Measurements from ENCODE around the gene PDE6H.

Gene PDE6H

DNA sequence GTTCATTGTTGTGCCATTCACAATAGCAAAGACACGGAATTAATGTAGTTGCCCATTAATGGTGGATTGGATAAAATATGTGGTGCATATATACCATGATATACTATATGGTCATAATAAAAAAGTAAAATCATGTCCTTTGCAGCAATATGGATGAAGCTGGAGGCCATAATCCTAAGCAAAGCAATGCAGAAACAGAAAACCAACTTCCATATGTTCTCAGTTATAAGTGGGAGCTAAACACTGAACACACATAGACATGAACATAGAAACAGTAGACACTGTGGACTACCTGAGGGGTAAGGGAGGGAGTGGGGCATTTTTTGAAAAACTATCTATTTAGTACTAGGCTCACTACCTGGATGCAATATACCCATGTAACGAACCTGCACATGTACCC is 31.5 kb upstream of the PDE6H start:
- TF ChIP-seq, protein P1, sequence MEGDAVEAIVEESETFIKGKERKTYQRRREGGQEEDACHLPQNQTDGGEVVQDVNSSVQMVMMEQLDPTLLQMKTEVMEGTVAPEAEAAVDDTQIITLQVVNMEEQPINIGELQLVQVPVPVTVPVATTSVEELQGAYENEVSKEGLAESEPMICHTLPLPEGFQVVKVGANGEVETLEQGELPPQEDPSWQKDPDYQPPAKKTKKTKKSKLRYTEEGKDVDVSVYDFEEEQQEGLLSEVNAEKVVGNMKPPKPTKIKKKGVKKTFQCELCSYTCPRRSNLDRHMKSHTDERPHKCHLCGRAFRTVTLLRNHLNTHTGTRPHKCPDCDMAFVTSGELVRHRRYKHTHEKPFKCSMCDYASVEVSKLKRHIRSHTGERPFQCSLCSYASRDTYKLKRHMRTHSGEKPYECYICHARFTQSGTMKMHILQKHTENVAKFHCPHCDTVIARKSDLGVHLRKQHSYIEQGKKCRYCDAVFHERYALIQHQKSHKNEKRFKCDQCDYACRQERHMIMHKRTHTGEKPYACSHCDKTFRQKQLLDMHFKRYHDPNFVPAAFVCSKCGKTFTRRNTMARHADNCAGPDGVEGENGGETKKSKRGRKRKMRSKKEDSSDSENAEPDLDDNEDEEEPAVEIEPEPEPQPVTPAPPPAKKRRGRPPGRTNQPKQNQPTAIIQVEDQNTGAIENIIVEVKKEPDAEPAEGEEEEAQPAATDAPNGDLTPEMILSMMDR (IDR thresholded peaks at IDR 0.05; ENCODE audit: low read depth, low read length) = no peak
- DNase-seq (ENCODE audit: extremely low read depth, low read depth) = no peak

DNA sequence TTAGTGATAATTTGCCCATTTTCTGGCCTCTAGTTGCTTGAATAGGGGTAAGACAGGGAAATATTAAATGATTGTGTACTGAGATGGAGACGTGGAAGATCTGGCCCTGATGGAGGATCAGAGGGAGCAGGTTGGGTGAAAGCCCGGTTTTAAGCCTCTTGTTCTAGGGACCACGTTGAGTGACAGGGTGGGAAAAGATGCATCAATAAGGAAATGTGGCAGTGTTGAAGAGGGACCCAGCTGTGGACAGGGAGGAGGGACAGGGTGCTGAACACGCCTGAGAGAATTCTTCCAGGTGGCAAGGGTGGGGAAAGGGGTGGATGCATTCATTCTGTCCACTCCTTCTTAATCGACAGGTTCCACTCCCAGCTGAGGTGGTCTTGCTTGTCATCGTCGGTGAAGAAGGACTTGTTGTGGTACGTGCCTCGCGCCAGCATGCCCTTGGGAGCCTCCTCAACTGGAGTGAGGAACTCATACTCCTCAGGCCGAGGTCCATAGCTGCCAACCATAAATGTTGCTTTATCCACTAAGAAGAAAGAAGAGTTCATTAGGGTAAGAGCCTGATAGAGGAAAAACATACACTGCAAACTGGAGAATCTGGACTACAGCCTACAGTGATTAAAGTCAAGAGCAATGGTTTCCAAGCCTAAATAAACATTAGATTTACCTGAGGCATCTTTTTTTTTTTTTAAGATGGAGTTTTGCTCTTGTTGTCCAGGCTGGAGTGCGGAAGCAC is 30.5 kb upstream of the PDE6H start:
- no peak for DNase-seq (ENCODE audit: extremely low read depth, low read depth)
- TF ChIP-seq, protein P1 (IDR thresholded peaks at IDR 0.05; ENCODE audit: low read depth, low read length) = no peak

DNA sequence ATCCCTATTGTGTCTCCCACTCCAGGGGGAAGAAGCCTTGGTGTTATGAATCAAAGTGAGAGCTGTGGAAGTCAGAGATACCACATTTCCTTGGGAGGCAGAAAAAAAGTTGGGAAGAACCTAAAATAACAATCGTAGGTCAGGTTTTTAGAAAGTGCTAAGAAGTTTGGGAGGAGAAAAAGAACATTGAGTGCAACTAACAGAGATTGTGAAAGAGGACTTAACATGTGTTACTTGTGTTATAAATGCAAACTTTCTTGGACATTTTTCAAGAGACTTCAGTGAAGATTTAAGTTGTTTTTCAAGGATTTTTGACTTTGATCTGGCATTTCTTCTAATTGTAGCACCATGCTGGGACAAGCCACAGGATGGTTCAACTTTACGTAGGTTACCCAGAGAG is 26.7 kb upstream of the PDE6H start:
- no peak for DNase-seq (ENCODE audit: extremely low read depth, low read depth)
- TF ChIP-seq, protein P1 (IDR thresholded peaks at IDR 0.05; ENCODE audit: low read depth, low read length) = no peak

DNA sequence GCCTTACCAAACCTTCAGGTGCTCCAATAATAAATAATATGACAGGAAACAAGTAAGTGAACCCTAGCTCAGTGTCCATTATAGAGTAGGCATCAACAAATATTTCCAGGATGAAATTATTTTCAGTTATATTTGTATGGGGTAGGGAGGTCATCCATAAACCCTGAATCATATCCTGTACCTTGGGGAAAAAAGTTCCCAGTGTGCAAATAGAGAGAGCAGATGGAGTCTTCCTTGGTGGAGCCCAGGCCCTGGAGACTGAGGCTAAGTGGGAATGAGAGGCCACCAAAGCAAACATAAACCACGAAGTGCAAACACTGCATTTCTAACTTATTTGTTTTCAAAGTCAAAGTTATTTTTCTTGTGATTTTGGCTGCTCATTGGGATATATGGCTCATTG is 26.0 kb upstream of the PDE6H start:
- TF ChIP-seq, protein P1 (IDR thresholded peaks at IDR 0.05; ENCODE audit: low read depth, low read length) = no peak

DNA sequence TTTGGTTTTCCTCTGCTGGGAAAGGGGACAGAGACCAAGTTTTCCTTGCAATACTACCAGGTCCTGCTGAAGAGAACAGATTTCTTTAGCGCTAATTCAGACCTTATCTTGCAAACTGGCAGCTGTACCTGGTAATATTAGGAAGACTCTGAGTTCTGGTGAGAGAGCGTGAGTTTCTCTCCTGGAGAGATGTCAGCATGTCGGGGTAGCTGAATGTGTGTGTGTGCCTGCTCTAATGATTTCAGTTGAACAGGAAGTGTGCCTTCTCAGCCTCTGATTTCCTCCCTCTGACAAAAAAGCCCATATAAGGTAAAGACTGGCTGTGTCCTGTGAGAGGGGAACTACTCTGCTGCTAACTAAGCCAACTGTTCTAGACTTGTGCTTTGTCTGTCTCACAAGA is 24.2 kb upstream of the PDE6H start:
- TF ChIP-seq, protein P1 (IDR thresholded peaks at IDR 0.05; ENCODE audit: low read depth, low read length) = no peak
- peak; percentile 29 for DNase-seq (ENCODE audit: extremely low read depth, low read depth)

More for the DNA sequence above, 26.0 kb upstream of the PDE6H start:
- no peak for DNase-seq (ENCODE audit: extremely low read depth, low read depth)

DNA sequence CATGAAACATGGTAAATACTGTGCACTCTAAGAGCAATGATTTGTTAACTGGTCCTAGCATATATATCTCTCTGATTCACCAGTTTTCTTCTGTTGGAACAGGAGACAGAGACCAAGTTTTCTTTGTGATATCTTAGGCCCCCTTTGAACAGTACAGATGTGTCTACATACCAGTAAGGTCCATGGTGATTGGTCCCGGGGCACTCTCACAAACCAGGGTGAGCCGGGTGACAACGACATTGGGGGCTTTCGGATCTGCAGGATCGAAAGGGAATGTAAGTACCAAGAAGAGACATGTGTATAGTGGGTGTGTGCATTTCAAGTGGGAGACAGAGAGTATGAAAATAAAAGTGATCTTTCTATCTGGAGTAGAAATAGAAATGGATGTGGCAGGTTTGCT is 23.2 kb upstream of the PDE6H start:
- no peak for DNase-seq (ENCODE audit: extremely low read depth, low read depth)
- TF ChIP-seq, protein P1 (IDR thresholded peaks at IDR 0.05; ENCODE audit: low read depth, low read length) = no peak

DNA sequence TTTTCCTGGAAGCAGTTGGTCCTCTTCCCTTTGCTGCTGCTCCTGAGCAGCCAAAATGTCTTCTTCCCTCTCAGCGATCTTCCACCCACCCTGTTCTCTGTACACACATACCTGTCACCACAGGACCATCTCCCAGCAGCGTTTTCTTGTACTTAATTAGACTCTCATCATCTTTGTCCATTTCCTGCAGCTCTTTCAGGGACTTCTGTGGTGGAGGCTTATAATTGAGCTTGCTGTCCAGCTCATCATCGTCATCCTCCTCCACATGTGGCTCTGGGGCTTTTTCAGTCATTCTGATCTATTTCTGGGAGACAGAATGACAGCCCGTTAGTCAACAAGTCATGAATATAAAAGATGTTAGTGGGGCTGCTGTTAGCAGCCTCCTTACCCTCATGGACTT is 22.4 kb upstream of the PDE6H start:
- TF ChIP-seq, protein P1 (IDR thresholded peaks at IDR 0.05; ENCODE audit: low read depth, low read length) = no peak
- DNase-seq (ENCODE audit: extremely low read depth, low read depth) = no peak

All from AG09319 (cell line).